ENCODE data around the gene SLC7A11. TPM values are rescaled to one million over a fixed set of nuclear protein-coding genes. Genes with fewer than 3 reads are reported as not detected.

SLC7A11 gene
- total and polyA plus RNA-seq, 12 donors, result 0.03 to 6.5 (median 0.10) TPM; not detected in 1

DNA sequence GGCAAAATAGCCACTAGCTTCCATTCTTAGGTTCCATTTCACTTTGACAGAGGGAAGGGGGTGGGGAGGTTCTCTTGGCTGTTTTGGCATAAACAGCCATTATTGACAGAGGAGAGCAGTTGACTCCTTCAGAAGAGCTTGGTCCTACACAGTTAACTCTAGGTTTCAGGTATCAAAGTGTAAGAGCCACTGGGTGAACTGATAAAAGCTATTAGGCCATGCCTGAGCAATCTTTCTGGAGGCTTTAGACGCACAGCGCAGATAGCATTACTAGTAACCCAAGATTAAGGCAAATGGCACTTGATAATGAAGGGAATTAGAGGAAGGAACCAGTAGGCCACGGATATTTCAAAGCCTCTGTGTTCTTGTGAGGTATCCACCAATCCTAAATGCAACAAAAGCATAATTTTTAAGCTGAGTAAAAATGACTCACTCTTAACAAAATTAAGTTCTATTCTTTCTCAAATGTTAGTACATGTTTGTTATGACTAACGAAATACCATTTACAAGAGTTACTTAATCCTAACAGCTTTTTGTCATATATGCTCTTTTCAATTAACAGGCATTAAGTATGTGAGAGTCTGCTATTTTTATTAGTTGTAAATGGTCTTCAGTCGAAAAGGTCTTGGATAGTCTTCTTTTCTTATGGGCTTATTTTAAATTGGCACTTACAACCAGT is 53.6 kb downstream of the SLC7A11 start:
- Histone ChIP-seq H3K4me3 (no peak overlapping the region), H3K27ac (no peak overlapping the region), H3K4me1 (replicated peaks in 1 of 2) (no peaks in the 10 kb centered on the region), H3K27me3 (no peaks in the 10 kb centered on the region), H3K9me3 (replicated peaks in 1 of 3) (no peaks in the 10 kb centered on the region), H3K36me3 (replicated peaks in 1 of 2) (no peaks in the 10 kb centered on the region)
- intact Hi-C loops (cut with DNase I), result no loop called here
- no peak for DNase-seq
- 86 to 93% (median 88%) methylated on average over 5 of the region's 5 CpGs for WGBS, 4 donors
- TF ChIP-seq CTCF (IDR thresholded peaks at IDR 0.05) (no peak), POLR2A (IDR thresholded peaks at IDR 0.05) (no peak)

- 72 to 79% (median 75%) methylated on average over 13 of the region's 13 CpGs for WGBS, 4 donors
- Histone ChIP-seq H3K27ac (no peak overlapping the region), H3K9me3 (replicated peaks in 1 of 3) (no peaks in the 10 kb centered on the region), H3K4me1 (replicated peaks in 1 of 2) (peaks cover 13 to 14% of the 10 kb centered on the region in 2 donors), H3K4me3 (no peak overlapping the region), H3K36me3 (replicated peaks in 1 of 2) (no peaks in the 10 kb centered on the region), H3K27me3 (no peaks in the 10 kb centered on the region)
- intact Hi-C loops (cut with DNase I), result no loop called here
- DNase-seq, result no peak
- no peak for TF ChIP-seq CTCF (IDR thresholded peaks at IDR 0.05)
- no peak for TF ChIP-seq POLR2A (IDR thresholded peaks at IDR 0.05)
Observed at GRCh38 chr4:138185859-138186645, 56.1 kb downstream of the SLC7A11 start.

DNA sequence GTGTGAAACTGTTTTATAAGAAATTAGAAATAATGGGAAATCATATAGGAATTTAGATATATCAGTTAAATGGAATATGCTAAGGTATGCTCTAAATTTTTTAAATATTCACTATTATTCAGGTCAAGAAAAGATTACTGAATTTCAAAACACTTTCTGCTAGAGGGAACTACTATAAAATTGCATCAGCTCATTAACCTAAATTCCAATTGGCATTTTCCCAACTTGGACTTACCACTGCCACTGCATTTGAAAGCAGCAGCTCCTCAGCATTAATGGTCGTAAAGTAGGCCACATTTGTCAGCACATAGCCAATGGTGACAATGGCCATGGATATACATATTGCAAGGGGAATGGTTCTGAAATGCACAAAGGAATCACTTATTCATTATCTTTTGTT is 57.3 kb downstream of the SLC7A11 start:
- no peak for DNase-seq
- Histone ChIP-seq H3K27ac (no peak overlapping the region), H3K4me3 (no peak overlapping the region), H3K4me1 (replicated peaks in 1 of 2) (peaks cover 14 to 15% of the 10 kb centered on the region in 2 donors), H3K27me3 (no peaks in the 10 kb centered on the region), H3K36me3 (replicated peaks in 1 of 2) (no peaks in the 10 kb centered on the region), H3K9me3 (replicated peaks in 1 of 3) (no peaks in the 10 kb centered on the region)
- intact Hi-C loops (cut with DNase I), result no loop called here
- TF ChIP-seq CTCF (IDR thresholded peaks at IDR 0.05) (no peak), POLR2A (IDR thresholded peaks at IDR 0.05) (no peak)
- 74 to 86% (median 78%) methylated on average over 1 of the region's 1 CpG for WGBS, 4 donors

GRCh38 chr4:138182838-138183426 is 59.2 kb downstream of the SLC7A11 start:
- no peak overlapping the region for H3K27ac ChIP-seq
- peaks cover 14 to 15% of the 10 kb centered on the region in 2 donors for H3K4me1 ChIP-seq (replicated peaks in 1 of 2)
- 42 to 50% (median 46%) methylated on average over 6 of the region's 6 CpGs for WGBS, 4 donors
- no peaks in the 10 kb centered on the region for H3K36me3 ChIP-seq (replicated peaks in 1 of 2)
- no peaks in the 10 kb centered on the region for H3K9me3 ChIP-seq (replicated peaks in 1 of 3)
- no peak overlapping the region for H3K4me3 ChIP-seq
- DNase-seq, result peak in 3 of 7 donors; percentile 12 to 20 (median 20)
- H3K27me3 ChIP-seq, result no peaks in the 10 kb centered on the region
- intact Hi-C loops (cut with DNase I), result no loop called here
- TF ChIP-seq CTCF (IDR thresholded peaks at IDR 0.05), result peak; percentile 40 to 71 (median 59)
- TF ChIP-seq POLR2A (IDR thresholded peaks at IDR 0.05), result no peak

Measured in adrenal gland (tissue), 12 donors.